ENCODE results near the gene LAPTM4A. TPM values are rescaled to one million over a fixed set of nuclear protein-coding genes. Genes with fewer than 3 reads are reported as not detected.

The LAPTM4A gene
- total and polyA plus RNA-seq, 10 of the 15 experiments (the other 5 are each of a cell fraction or from before 2014, with no cell fraction given) = 17.8 to 107 (median 45.8) TPM

- FAIRE-seq = no peak
- H3K36me3 ChIP-seq (ENCODE audit: control insufficient read depth in 2 of 2, insufficient read depth in 2 of 2, low read length in 1 of 2) = peaks cover 10 to 15% of the 10 kb centered on the region in 2 experiments
- RAD21 ChIA-PET (ENCODE audit: unreplicated experiment) = no interaction called here
- BruUV-seq (replicated peaks) = no TSS peak
- CTCF ChIA-PET = interaction anchor here (1.4 to 1.9 kb wide), 2 partner anchors 15 to 74 kb away, joined by 4 to 7 read pairs; no protein-coding TSS in a partner anchor
- H3K4me1 ChIP-seq (ENCODE audit: control insufficient read depth, insufficient read depth, low read length) = no peaks in the 10 kb centered on the region
- no peak overlapping the region for H3K4me3 ChIP-seq
- intact Hi-C loops (cut with micrococcal nuclease; ENCODE audit: unreplicated experiment) = no loop called here
- POLR2A ChIA-PET = no interaction called here
- in situ Hi-C loops (cut with MboI) = no loop called here
- H2AFZ ChIP-seq (ENCODE audit: control insufficient read depth, low read depth, low read length) = no peak overlapping the region
- no peak overlapping the region for H3K27ac ChIP-seq (ENCODE audit: control insufficient read depth, insufficient read depth)
- no peak for DNase-seq (ENCODE audit: low read depth, low spot score)
- no peaks in the 10 kb centered on the region for H3K79me2 ChIP-seq (ENCODE audit: control insufficient read depth, insufficient read depth, low read length)
- no peaks in the 10 kb centered on the region; the same call in 1 of the 3 replicates for H3K9me3 ChIP-seq (replicated peaks; ENCODE audit: control insufficient read depth, insufficient read depth, low read length)
- SMC1A ChIA-PET (ENCODE audit: uncharacterized antibody, unreplicated experiment) = interaction anchor here (0.9 to 1.8 kb wide), 3 partner anchors 13 to 18 kb away, joined by 3 to 4 read pairs (median 4); no protein-coding TSS in a partner anchor
- 94% methylated on average over 6 of the region's 6 CpGs for WGBS (ENCODE audit: insufficient coverage, insufficient replicate concordance, low lambda C conversion rate, missing lambda C conversion rate)
- H3K4me2 ChIP-seq (ENCODE audit: control insufficient read depth, insufficient read depth) = no peak overlapping the region
- no peak for ATAC-seq
- H3K27me3 ChIP-seq (replicated peaks in 1 of 2; ENCODE audit: control insufficient read depth in 2 of 2, insufficient read depth in 2 of 2, low read length in 1 of 2) = no peaks in the 10 kb centered on the region
- TF ChIP-seq NFYB (IDR thresholded peaks at IDR 0.05; ENCODE audit: insufficient read depth, low read depth, low read length) (no peak), PBX3 (IDR thresholded peaks at IDR 0.05; ENCODE audit: insufficient replicate concordance, low read depth, low read length) (no peak)
- H3K9ac ChIP-seq (ENCODE audit: control insufficient read depth, insufficient read depth, low read length) = no peak overlapping the region
- no peaks in the 10 kb centered on the region for H4K20me1 ChIP-seq (ENCODE audit: control insufficient read depth, insufficient read depth)
Observed at GRCh38 chr2:20030224-20030623, 21.2 kb downstream of the LAPTM4A start.

DNA sequence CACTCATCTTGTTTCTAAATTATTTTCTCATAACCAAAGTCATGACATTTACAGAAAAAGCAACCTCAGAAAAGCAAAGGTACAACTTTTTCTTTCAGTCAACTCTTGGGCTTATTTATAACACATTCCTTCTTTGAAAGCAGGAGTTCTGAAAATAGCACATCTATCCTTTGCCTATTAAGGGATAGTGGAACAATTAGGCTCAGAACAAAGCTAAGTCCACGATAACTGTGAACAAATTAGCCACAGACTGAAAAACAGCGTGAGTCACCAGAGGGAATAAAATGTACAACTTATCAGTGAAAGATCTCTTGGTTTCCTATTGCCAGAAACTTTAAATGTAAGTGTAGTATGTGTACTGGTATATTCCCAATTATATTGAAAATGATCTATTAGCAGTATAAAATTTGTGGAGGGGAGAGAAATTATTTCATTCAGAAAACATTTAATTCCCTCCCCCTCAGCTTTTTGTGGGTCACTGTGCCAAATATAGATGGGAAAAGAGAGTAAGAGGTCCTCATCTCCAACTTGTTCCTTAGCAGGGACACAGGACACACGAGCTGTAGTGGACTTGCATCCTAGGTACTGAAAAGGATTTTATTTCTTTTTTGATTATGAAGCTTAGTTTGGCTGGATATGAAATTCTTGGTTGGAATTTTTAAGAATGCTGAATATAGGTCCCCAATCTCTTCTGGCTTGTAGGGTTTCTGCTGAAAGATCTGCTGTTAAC, 23.6 kb downstream of the LAPTM4A start:
- RAD21 ChIA-PET (ENCODE audit: unreplicated experiment) = interaction anchor here (1.3 kb wide), 1 partner anchor 12 kb away, joined by 4 read pairs; no protein-coding TSS in a partner anchor
- DNase-seq (ENCODE audit: low read depth, low spot score) (no peak), FAIRE-seq (no peak), ATAC-seq (no peak)
- intact Hi-C loops (cut with micrococcal nuclease; ENCODE audit: unreplicated experiment) (no loop called here), in situ Hi-C loops (cut with MboI) (no loop called here)
- Histone ChIP-seq H2AFZ (ENCODE audit: control insufficient read depth, low read depth, low read length) (no peak overlapping the region), H3K27ac (ENCODE audit: control insufficient read depth, insufficient read depth) (no peak overlapping the region), H3K4me2 (ENCODE audit: control insufficient read depth, insufficient read depth) (no peak overlapping the region), H3K4me3 (no peak overlapping the region), H3K4me1 (ENCODE audit: control insufficient read depth, insufficient read depth, low read length) (no peaks in the 10 kb centered on the region), H3K27me3 (replicated peaks in 1 of 2; ENCODE audit: control insufficient read depth in 2 of 2, insufficient read depth in 2 of 2, low read length in 1 of 2) (no peaks in the 10 kb centered on the region), H3K9ac (ENCODE audit: control insufficient read depth, insufficient read depth, low read length) (no peak overlapping the region), H3K36me3 (ENCODE audit: control insufficient read depth in 2 of 2, insufficient read depth in 2 of 2, low read length in 1 of 2) (no peaks in the 10 kb centered on the region; a peak in 2 of 4 replicates), H3K9me3 (replicated peaks; ENCODE audit: control insufficient read depth, insufficient read depth, low read length) (no peaks in the 10 kb centered on the region; the same call in 1 of the 3 replicates), H4K20me1 (ENCODE audit: control insufficient read depth, insufficient read depth) (no peaks in the 10 kb centered on the region), H3K79me2 (ENCODE audit: control insufficient read depth, insufficient read depth, low read length) (no peaks in the 10 kb centered on the region)
- POLR2A ChIA-PET = no interaction called here
- 93% methylated on average over 3 of the region's 3 CpGs for WGBS (ENCODE audit: insufficient coverage, insufficient replicate concordance, low lambda C conversion rate, missing lambda C conversion rate)
- BruUV-seq (replicated peaks) = no TSS peak
- CTCF ChIA-PET = interaction anchor here (0.5 to 2.5 kb wide), 2 partner anchors 12 to 15 kb away, joined by 3 to 12 read pairs; no protein-coding TSS in a partner anchor
- SMC1A ChIA-PET (ENCODE audit: uncharacterized antibody, unreplicated experiment) = interaction anchor here (1.8 to 2.0 kb wide), 2 partner anchors 12 to 30 kb away, joined by 5 to 7 read pairs; no protein-coding TSS in a partner anchor
- TF ChIP-seq, protein P1, sequence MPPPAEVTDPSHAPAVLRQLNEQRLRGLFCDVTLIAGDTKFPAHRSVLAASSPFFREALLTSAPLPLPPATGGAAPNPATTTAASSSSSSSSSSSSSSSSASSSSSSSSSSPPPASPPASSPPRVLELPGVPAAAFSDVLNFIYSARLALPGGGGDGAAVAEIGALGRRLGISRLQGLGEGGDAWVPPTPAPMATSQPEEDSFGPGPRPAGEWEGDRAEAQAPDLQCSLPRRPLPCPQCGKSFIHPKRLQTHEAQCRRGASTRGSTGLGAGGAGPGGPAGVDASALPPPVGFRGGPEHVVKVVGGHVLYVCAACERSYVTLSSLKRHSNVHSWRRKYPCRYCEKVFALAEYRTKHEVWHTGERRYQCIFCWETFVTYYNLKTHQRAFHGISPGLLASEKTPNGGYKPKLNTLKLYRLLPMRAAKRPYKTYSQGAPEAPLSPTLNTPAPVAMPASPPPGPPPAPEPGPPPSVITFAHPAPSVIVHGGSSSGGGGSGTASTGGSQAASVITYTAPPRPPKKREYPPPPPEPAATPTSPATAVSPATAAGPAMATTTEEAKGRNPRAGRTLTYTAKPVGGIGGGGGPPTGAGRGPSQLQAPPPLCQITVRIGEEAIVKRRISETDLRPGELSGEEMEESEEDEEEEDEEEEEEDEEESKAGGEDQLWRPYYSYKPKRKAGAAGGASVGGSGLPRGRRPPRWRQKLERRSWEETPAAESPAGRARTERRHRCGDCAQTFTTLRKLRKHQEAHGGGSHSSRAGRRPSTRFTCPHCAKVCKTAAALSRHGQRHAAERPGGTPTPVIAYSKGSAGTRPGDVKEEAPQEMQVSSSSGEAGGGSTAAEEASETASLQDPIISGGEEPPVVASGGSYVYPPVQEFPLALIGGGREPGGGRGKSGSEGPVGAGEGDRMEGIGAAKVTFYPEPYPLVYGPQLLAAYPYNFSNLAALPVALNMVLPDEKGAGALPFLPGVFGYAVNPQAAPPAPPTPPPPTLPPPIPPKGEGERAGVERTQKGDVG (CRISPR knock-in tag; IDR thresholded peaks at IDR 0.05) = no peak
- TF ChIP-seq YBX1 (IDR thresholded peaks at IDR 0.05) = no peak
- TF ChIP-seq, protein P2, sequence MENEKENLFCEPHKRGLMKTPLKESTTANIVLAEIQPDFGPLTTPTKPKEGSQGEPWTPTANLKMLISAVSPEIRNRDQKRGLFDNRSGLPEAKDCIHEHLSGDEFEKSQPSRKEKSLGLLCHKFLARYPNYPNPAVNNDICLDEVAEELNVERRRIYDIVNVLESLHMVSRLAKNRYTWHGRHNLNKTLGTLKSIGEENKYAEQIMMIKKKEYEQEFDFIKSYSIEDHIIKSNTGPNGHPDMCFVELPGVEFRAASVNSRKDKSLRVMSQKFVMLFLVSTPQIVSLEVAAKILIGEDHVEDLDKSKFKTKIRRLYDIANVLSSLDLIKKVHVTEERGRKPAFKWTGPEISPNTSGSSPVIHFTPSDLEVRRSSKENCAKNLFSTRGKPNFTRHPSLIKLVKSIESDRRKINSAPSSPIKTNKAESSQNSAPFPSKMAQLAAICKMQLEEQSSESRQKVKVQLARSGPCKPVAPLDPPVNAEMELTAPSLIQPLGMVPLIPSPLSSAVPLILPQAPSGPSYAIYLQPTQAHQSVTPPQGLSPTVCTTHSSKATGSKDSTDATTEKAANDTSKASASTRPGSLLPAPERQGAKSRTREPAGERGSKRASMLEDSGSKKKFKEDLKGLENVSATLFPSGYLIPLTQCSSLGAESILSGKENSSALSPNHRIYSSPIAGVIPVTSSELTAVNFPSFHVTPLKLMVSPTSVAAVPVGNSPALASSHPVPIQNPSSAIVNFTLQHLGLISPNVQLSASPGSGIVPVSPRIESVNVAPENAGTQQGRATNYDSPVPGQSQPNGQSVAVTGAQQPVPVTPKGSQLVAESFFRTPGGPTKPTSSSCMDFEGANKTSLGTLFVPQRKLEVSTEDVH (IDR thresholded peaks at IDR 0.05; ENCODE audit: low read depth, partially characterized antibody) = no peak
- no peak for TF ChIP-seq NR2C2 (IDR thresholded peaks at IDR 0.05; ENCODE audit: borderline replicate concordance, control insufficient read depth, insufficient read length, low read depth)
